ENCODE data around the gene MAG.

Gene MAG

DNA sequence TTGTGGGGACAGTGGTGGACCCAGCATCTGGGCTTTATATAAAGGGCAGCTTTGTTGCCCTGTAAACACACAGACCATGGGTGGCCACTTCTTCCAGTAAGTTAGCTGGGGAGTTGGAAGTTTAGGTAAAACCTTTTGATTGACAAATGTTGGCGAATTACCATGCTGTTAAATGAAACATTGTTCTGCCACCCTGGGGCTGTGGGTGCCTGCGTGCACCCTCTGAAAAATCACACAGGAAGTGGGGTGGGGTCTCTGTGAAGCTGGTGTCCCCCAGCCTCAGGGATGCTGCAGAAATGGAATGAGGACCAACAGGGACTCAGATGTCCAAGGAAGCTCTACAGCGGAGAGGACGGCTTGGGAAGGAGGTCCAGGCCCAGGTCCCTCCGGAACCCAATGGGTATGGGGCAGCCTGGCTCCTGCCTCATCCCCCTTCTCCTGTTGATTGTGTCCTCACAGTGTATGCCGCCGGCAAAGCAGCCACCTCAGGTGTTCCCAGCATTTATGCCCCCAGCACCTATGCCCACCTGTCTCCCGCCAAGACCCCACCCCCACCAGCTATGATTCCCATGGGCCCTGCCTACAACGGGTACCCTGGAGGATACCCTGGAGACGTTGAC, 26.0 kb upstream of the MAG start:
- DNase-seq: no peak

DNA sequence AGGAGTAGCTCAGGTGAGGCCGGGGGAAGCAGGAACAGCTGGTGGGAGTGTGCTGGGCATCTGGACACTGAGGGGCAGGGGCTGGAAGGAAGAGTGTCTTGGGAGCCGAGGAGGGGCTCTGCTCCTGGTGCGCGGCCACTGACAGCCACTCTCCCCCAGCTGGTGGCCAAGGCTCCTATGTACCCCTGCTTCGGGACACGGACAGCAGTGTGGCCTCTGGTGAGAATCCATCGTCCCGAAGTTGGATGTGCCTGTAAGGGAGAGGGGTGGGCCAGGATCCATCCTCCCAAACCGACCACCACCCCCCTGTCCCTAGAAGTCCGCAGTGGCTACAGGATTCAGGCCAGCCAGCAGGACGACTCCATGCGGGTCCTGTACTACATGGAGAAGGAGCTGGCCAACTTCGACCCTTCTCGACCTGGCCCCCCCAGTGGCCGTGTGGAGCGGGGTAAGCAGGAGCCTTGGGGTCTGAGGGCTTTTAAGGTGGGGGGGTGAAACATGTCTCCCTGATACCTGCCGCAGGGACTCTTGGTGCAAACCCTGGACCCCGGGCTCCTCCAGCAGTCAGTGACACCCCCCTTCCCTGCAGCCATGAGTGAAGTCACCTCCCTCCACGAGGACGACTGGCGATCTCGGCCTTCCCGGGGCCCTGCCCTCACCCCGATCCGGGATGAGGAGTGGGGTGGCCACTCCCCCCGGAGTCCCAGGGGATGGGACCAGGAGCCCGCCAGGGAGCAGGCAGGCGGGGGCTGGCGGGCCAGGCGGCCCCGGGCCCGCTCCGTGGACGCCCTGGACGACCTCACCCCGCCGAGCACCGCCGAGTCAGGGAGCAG, 25.2 kb upstream of the MAG start:
- DNase-seq: no peak

- peak; percentile 78 for DNase-seq
Measured at GRCh38 chr19:35267353-35267817, 24.6 kb upstream of the MAG start.

DNA sequence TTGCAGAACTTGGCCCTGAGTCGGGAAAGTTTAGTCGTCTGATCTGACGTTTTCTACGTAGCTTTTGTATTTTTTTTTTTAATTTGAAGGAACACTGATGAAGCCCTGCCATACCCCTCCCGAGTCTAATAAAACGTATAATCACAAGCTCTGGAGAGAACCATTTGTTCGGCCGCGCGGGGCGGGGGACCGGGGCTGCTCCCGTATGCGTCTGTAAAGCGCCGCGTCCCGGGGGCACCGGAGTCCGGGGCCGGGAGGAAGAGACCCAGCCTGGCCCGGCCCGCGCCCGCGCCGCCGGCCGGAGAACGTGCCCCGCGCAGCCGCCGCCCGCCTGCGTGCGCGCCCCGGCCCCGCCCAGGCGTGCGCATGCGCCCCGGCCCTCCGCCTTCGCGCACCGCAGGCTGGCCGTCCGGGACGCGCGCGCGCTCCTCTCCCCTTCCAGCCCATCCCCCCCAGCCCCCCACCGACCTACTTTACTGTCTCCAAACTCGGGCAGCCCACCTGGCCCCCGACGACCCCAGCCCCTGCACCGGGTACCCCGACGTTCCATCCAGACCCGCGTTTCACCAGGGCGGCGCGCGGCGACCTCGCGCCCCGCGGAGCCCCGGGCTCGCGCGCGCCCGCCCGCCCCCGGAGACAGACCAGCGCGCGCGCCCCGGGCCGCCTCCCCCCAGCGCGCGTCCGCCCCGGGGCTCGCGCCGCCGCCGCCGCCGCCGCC, 24.0 kb upstream of the MAG start:
- DNase-seq: peak; percentile 84

GRCh38 chr19:35268536-35269437, 23.2 kb upstream of the MAG start, which contains the start of gene USF2:
Gene USF2 (plus strand): TSS chr19:35268962. CDS start chr19:35269102, 140 bp downstream.
- DNase-seq: peak; percentile 80

DNA sequence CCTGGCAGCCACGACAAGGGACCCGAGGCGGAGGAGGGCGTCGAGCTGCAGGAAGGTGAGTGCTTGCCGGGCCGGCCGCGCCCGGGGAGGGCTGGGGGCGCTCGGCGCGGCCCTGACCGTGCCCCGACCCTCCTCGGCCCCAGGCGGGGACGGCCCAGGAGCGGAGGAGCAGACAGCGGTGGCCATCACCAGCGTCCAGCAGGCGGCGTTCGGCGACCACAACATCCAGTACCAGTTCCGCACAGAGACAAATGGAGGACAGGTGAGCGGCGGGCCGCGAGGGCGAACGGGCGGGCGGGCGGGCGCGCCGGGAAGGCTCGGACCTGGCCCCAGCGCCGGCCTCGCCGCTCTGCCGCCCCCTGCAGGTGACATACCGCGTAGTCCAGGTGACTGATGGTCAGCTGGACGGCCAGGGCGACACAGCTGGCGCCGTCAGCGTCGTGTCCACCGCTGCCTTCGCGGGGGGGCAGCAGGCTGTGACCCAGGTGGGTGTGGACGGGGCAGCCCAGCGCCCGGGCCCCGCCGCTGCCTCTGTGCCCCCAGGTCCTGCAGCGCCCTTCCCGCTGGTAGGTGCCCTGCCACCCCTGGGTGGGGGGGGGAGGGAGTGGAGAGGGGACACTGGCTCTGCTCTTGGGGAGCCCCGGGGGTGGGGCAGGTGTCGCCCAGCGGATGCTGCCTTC, 22.4 kb upstream of the MAG start:
- peak; percentile 93 for DNase-seq

DNA sequence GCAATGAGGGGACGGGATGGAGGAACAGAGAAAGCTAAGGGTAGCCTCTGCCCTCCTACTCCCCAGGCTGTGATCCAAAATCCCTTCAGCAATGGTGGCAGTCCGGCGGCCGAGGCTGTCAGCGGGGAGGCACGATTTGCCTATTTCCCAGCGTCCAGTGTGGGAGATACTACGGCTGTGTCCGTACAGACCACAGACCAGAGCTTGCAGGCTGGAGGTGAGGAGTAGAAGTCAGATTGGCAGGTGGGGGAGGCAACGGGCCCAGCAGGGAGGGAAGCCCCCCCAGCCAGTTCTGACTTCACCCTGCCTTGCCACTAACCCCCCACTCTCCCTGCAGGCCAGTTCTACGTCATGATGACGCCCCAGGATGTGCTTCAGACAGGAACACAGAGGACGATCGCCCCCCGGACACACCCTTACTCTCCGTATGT, 21.6 kb upstream of the MAG start:
- DNase-seq: no peak

- no peak for DNase-seq
Measured at GRCh38 chr19:35271546-35271945, 20.4 kb upstream of the MAG start.

GRCh38 chr19:35272122-35272719, 19.7 kb upstream of the MAG start:
- DNase-seq: peak; percentile 72

DNA sequence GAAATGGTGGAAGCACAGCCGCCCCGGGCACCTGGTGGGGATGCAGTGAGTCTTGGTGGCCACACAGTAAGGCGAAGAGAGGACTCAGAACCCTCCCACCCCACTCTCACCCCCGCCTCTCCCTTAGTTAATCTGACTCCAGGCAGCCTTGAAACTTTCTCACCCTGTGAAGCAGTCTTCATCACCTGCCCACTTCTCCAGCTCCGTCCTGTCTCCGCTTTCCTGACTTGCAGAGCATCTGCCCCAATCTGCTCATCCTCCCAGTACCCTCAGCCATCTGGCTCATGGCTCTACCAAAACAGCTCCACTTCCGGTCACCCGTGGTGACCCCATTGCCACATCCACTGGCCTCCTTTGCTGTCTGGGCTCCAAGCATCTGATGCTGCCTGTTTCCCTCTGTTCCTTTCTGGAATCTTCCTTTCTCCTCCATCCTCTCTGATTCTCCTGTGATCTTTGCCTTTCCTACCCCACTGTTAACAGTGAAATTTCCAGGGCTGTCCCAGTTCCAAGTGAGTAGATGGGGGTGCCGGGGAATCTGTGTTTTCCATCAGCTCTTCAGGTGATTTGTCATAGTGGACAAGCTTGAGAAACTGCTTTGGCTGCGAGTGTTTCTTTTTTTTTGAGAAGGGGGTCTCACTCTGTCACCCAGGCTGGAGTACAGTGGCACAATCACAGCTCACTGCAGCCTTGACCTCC, 18.9 kb upstream of the MAG start:
- DNase-seq: no peak

GRCh38 chr19:35273686-35274259, 18.2 kb upstream of the MAG start:
- DNase-seq: no peak

DNA sequence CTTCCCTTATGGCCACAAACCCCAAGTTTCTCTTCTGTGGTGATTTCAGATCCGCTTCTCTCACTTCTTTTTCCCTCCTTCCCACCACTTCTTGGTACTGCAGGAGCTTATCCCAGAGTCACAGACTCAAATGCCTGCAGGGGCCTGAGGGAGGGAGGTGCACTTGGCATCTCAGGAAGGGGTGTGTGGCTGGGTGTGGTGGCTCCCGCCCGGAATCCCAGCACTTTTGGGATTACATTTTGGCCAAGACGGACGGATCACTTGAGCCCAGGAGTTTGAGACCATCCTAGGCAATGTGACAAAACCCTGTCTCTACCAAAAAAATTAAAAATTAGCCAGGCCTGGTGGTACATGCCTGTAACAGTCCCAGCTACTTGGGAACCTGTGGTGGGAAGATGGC, 17.6 kb upstream of the MAG start:
- DNase-seq: no peak

GRCh38 chr19:35276706-35277281, 15.2 kb upstream of the MAG start:
- no peak for DNase-seq

DNA sequence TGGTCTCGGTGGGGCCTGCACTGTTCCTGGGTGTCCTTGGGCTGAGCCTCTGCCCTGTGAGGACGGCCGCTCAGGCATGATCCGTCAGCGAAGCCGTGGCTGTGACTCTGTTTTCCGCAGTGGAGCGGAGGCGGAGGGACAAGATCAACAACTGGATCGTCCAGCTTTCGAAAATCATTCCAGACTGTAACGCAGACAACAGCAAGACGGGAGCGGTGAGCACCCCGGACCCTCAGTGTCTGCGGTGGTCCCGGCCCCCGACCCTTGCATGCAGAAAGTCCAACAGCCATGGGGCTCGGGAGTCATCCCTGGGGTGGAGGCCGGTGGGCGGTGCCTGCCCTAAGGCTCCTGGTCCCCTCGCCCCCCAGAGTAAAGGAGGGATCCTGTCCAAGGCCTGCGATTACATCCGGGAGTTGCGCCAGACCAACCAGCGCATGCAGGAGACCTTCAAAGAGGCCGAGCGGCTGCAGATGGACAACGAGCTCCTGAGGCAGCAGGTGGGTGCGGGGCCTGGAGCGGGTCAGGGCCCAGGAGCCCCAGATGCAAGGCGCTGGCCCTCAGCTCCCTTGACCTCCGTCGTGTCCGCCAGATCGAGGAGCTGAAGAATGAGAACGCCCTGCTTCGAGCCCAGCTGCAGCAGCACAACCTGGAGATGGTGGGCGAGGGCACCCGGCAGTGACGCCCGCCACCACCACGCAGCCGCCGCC, 13.2 kb upstream of the MAG start:
- no peak for DNase-seq

- no peak for DNase-seq
Measured at GRCh38 chr19:35279374-35279773, 12.6 kb upstream of the MAG start.

- DNase-seq: no peak
Measured at GRCh38 chr19:35279985-35280821, 11.8 kb upstream of the MAG start.

- no peak for DNase-seq
Measured at GRCh38 chr19:35281303-35281702, 10.7 kb upstream of the MAG start.
